Endothelial cell (in vitro differentiated cells): ENCODE data around the gene FAM228B. TPM values are rescaled to one million over a fixed set of nuclear protein-coding genes. Genes with fewer than 3 reads are reported as not detected.

ENCODE experiments used
- DNase-seq: peaks from one replicate; pipeline ENCODE4 v3.0.0; 2021; ENCODE audit warnings: low spot score
- H3K27ac Mint-ChIP-seq: one replicate; pipeline ENCODE4 v1.8.0; 2021; ENCODE audit warnings: mixed read lengths, inconsistent platforms; ENCODE audit not compliant: unreplicated experiment
- H3K27me3 Mint-ChIP-seq: one replicate; pipeline ENCODE4 v1.8.0; 2021; ENCODE audit warnings: mild to moderate bottlenecking, moderate library complexity, mixed read lengths, inconsistent platforms; ENCODE audit not compliant: unreplicated experiment
- H3K36me3 Mint-ChIP-seq: one replicate; pipeline ENCODE4 v1.8.0; 2021; ENCODE audit warnings: mild to moderate bottlenecking, low read depth, mixed read lengths, inconsistent platforms; ENCODE audit not compliant: unreplicated experiment
- H3K4me1 Mint-ChIP-seq: one replicate; pipeline ENCODE4 v1.8.0; 2021; ENCODE audit warnings: mild to moderate bottlenecking, mixed read lengths, inconsistent platforms; ENCODE audit not compliant: unreplicated experiment
- H3K4me3 Mint-ChIP-seq: one replicate; pipeline ENCODE4 v1.8.0; 2021; ENCODE audit warnings: mild to moderate bottlenecking, mixed read lengths, inconsistent platforms; ENCODE audit not compliant: unreplicated experiment
- H3K9me3 Mint-ChIP-seq: one replicate; pipeline ENCODE4 v1.8.0; 2021; ENCODE audit warnings: mixed read lengths, inconsistent platforms; ENCODE audit not compliant: unreplicated experiment
- CTCF ChIP-seq: fragments of 200-600 bp; sonication (generic); IDR thresholded peaks from one replicate; pipeline ENCODE4 v1.5.0; 2021; ENCODE audit warnings: antibody characterized with exemption; ENCODE audit not compliant: unreplicated experiment
- total RNA-seq: library from RNA; stranded (reverse); fragmentation: NEBNext Ultra II Directional; extraction: Animal tissue kit (Norgen Biotek cat#: 25700); gene quantifications from one replicate; pipeline ENCODE4 v1.2.1, GENCODE V29; 2021; ENCODE audit not compliant: unreplicated experiment

FAM228B gene
- total RNA-seq, 1 donor from 2014 or later, result 21.3 TPM

GRCh38 chr2:24169023-24169422 is 45.8 kb downstream of the FAM228B start:
- peaks cover 7% of the 10 kb centered on the region for H3K4me1 Mint-ChIP-seq
- H3K27me3 Mint-ChIP-seq, result no peaks in the 10 kb centered on the region
- no peak overlapping the region for H3K27ac Mint-ChIP-seq
- no peak overlapping the region for H3K4me3 Mint-ChIP-seq
- no peak for TF ChIP-seq CTCF
- H3K36me3 Mint-ChIP-seq, result no peaks in the 10 kb centered on the region
- DNase-seq, result no peak
- H3K9me3 Mint-ChIP-seq, result no peaks in the 10 kb centered on the region

GRCh38 chr2:24174851-24175277 is 51.6 kb downstream of the FAM228B start, which contains the start of gene FAM228A:
FAM228A (plus strand) TSS chr2:24175053; CDS start chr2:24175481, 428 bp downstream.
- no peaks in the 10 kb centered on the region for H3K9me3 Mint-ChIP-seq
- H3K36me3 Mint-ChIP-seq, result no peaks in the 10 kb centered on the region
- no peak for DNase-seq
- no peak for TF ChIP-seq CTCF
- no peak within 1 kb of the TSS for H3K4me3 Mint-ChIP-seq
- no peak within 1 kb of the TSS for H3K27ac Mint-ChIP-seq
- H3K4me1 Mint-ChIP-seq, result no peaks in the 10 kb centered on the region
- no peaks in the 10 kb centered on the region for H3K27me3 Mint-ChIP-seq

GRCh38 chr2:24175631-24176187 is 52.4 kb downstream of the FAM228B start:
- Mint-ChIP-seq H3K4me3 (no peak overlapping the region), H3K27ac (no peak overlapping the region), H3K9me3 (no peaks in the 10 kb centered on the region), H3K4me1 (no peaks in the 10 kb centered on the region), H3K36me3 (no peaks in the 10 kb centered on the region), H3K27me3 (no peaks in the 10 kb centered on the region)
- no peak for TF ChIP-seq CTCF
- DNase-seq, result no peak

GRCh38 chr2:24176326-24176725 is 53.1 kb downstream of the FAM228B start:
- Mint-ChIP-seq H3K36me3 (no peaks in the 10 kb centered on the region), H3K4me3 (no peak overlapping the region), H3K27ac (no peak overlapping the region), H3K9me3 (no peaks in the 10 kb centered on the region), H3K27me3 (no peaks in the 10 kb centered on the region), H3K4me1 (no peaks in the 10 kb centered on the region)
- no peak for DNase-seq
- no peak for TF ChIP-seq CTCF

GRCh38 chr2:24179683-24180082 is 56.4 kb downstream of the FAM228B start:
- DNase-seq, result no peak
- no peaks in the 10 kb centered on the region for H3K9me3 Mint-ChIP-seq
- no peaks in the 10 kb centered on the region for H3K36me3 Mint-ChIP-seq
- no peaks in the 10 kb centered on the region for H3K27me3 Mint-ChIP-seq
- H3K27ac Mint-ChIP-seq, result no peak overlapping the region
- no peak overlapping the region for H3K4me3 Mint-ChIP-seq
- TF ChIP-seq CTCF, result no peak
- peaks cover 3% of the 10 kb centered on the region for H3K4me1 Mint-ChIP-seq
